ENCODE results near the gene CBLIF. TPM values are rescaled to one million over a fixed set of nuclear protein-coding genes. Genes with fewer than 3 reads are reported as not detected.

CBLIF gene
- total and polyA plus RNA-seq, 4 donors = not detected

GRCh38 chr11:59807047-59807610, 38.2 kb downstream of the CBLIF start:
- Histone ChIP-seq H3K36me3 (ENCODE audit: control insufficient read depth in 4 of 4, insufficient read depth in 3 of 4, low read depth in 1 of 4, low read length in 3 of 4) (peaks cover 8 to 37% (median 20%) of the 10 kb centered on the region in 4 donors), H3K9me3 (ENCODE audit: control insufficient read depth in 4 of 4, low read length in 3 of 4) (no peaks in the 10 kb centered on the region), H3K4me1 (ENCODE audit: control insufficient read depth in 4 of 4, insufficient read depth in 4 of 4, low read length in 3 of 4) (peaks cover 0 to 6% (median 2%) of the 10 kb centered on the region in 4 donors), H3K4me3 (ENCODE audit: low read depth in 1 of 3, low read length in 3 of 3) (no peak overlapping the region), H3K9ac (ENCODE audit: low read depth in 1 of 2, low read length in 2 of 2) (no peak overlapping the region), H3K27me3 (ENCODE audit: control insufficient read depth in 4 of 4, insufficient read depth in 4 of 4, low read length in 3 of 4) (no peaks in the 10 kb centered on the region), H3K27ac (ENCODE audit: low read depth in 1 of 2, low read length in 2 of 2) (no peak overlapping the region)
- 82% methylated on average over 1 of the region's 1 CpG for WGBS
- DNase-seq (ENCODE audit: low spot score) = no peak
- TF ChIP-seq HNF4A (conservative IDR thresholded peaks at IDR 0.05) (peak; percentile 42 to 48), RXRA (IDR thresholded peaks at IDR 0.05) (peak in 1 of 2 donors; percentile 27), YY1 (IDR thresholded peaks at IDR 0.05) (no peak), SP1 (IDR thresholded peaks at IDR 0.05) (peak; percentile 32)

- no peaks in the 10 kb centered on the region for H3K27me3 ChIP-seq (ENCODE audit: control insufficient read depth in 4 of 4, insufficient read depth in 4 of 4, low read length in 3 of 4)
- TF ChIP-seq FOXA1 (IDR thresholded peaks at IDR 0.05) (no peak), REST (IDR thresholded peaks at IDR 0.05) (no peak), EGR1 (IDR thresholded peaks at IDR 0.05; ENCODE audit: low read depth in 2 of 2) (no peak), TAF1 (conservative IDR thresholded peaks at IDR 0.05) (no peak), RXRA (IDR thresholded peaks at IDR 0.05) (no peak), CTCF (IDR thresholded peaks at IDR 0.05; ENCODE audit: low read depth, low read length, missing input control) (no peak), FOXA2 (IDR thresholded peaks at IDR 0.05) (no peak), RAD21 (IDR thresholded peaks at IDR 0.05) (no peak), JUND (IDR thresholded peaks at IDR 0.05) (no peak), ZBTB33 (IDR thresholded peaks at IDR 0.05) (no peak), SP1 (IDR thresholded peaks at IDR 0.05) (no peak), HNF4G (IDR thresholded peaks at IDR 0.05) (no peak), YY1 (IDR thresholded peaks at IDR 0.05) (no peak), HNF4A (conservative IDR thresholded peaks at IDR 0.05) (no peak), NR2F2 (IDR thresholded peaks at IDR 0.05) (no peak), ATF3 (IDR thresholded peaks at IDR 0.05) (no peak), GABPA (IDR thresholded peaks at IDR 0.05 in 1 of 2, conservative IDR thresholded peaks at IDR 0.05 in 1 of 2) (no peak)
- no peak for DNase-seq (ENCODE audit: low spot score)
- no peak overlapping the region for H3K9ac ChIP-seq (ENCODE audit: low read depth in 1 of 2, low read length in 2 of 2)
- H3K36me3 ChIP-seq (ENCODE audit: control insufficient read depth in 4 of 4, insufficient read depth in 3 of 4, low read depth in 1 of 4, low read length in 3 of 4) = peaks cover 8 to 37% (median 20%) of the 10 kb centered on the region in 4 donors
- WGBS = 96% methylated on average over 2 of the region's 2 CpGs
- peaks cover 0 to 6% (median 0%) of the 10 kb centered on the region in 4 donors for H3K4me1 ChIP-seq (ENCODE audit: control insufficient read depth in 4 of 4, insufficient read depth in 4 of 4, low read length in 3 of 4)
- no peak overlapping the region for H3K27ac ChIP-seq (ENCODE audit: low read depth in 1 of 2, low read length in 2 of 2)
- no peak overlapping the region for H3K4me3 ChIP-seq (ENCODE audit: low read depth in 1 of 3, low read length in 3 of 3)
- no peaks in the 10 kb centered on the region for H3K9me3 ChIP-seq (ENCODE audit: control insufficient read depth in 4 of 4, low read length in 3 of 4)
Measured at GRCh38 chr11:59804061-59804460, 41.2 kb downstream of the CBLIF start.
